ENCODE data around the gene LILRB3.

- TF ChIP-seq, protein P1, sequence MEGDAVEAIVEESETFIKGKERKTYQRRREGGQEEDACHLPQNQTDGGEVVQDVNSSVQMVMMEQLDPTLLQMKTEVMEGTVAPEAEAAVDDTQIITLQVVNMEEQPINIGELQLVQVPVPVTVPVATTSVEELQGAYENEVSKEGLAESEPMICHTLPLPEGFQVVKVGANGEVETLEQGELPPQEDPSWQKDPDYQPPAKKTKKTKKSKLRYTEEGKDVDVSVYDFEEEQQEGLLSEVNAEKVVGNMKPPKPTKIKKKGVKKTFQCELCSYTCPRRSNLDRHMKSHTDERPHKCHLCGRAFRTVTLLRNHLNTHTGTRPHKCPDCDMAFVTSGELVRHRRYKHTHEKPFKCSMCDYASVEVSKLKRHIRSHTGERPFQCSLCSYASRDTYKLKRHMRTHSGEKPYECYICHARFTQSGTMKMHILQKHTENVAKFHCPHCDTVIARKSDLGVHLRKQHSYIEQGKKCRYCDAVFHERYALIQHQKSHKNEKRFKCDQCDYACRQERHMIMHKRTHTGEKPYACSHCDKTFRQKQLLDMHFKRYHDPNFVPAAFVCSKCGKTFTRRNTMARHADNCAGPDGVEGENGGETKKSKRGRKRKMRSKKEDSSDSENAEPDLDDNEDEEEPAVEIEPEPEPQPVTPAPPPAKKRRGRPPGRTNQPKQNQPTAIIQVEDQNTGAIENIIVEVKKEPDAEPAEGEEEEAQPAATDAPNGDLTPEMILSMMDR (IDR thresholded peaks at IDR 0.05) = no peak
- TF ChIP-seq POLR2A (IDR thresholded peaks at IDR 0.05) = no peak
Observed at GRCh38 chr19:54186351-54186750, 36.5 kb downstream of the LILRB3 start.

Data from body of pancreas (tissue), 4 donors.